GM21825 (cell line): ENCODE data around the gene MTG2.

Source experiments
- ATAC-seq: cut with Tn5 transposase; IDR thresholded peaks from one replicate; pipeline ENCODE4 v1.9.1; 2021; ENCODE audit warnings: mild to moderate bottlenecking, moderate library complexity; ENCODE audit not compliant: unreplicated experiment

Gene MTG2

DNA sequence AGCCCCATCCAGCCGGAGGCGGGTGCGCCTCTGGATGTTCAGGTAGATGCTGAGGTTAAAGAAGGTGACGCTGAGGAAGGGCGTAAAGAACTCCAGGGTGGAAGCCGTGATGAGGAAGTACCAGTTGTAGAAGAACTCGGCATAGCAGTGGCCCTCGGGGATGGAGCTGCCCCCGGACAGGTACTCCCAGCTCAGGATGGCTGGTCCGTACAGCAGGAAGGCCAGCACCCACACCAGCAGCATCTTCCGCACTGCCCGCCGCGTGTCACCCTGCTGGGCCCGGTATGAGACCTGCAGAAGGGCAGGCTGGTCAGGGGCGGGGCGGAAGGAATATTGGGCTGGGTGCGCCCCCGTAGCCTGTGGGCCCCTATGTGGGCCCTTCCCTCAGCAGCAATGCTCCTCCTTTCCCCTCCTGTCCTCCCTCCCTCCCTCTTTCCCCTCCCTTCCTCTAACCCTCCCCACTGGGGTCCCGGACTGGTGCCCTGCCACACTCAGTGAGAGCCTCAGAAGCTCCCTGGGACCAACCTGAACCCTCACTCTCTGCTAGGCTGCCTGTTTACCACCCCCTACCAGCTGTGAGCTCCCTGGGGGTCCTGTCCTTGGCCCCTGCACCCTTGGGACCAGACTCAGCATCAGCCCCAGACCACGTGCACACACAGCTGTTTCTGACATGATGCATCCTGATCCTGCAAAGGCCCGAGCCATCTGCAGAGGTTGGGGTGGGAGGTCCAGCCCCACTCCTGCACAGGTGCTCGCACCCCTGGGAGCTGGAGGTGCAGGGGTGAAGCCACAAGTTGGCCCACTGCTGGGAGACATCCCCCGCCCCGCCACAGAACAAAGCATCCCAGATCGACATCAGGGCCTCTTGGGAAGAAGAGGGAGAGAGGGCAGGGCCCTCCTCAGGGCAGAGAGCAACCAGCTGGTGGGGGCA, 34.1 kb downstream of the MTG2 start:
- ATAC-seq, result no peak

DNA sequence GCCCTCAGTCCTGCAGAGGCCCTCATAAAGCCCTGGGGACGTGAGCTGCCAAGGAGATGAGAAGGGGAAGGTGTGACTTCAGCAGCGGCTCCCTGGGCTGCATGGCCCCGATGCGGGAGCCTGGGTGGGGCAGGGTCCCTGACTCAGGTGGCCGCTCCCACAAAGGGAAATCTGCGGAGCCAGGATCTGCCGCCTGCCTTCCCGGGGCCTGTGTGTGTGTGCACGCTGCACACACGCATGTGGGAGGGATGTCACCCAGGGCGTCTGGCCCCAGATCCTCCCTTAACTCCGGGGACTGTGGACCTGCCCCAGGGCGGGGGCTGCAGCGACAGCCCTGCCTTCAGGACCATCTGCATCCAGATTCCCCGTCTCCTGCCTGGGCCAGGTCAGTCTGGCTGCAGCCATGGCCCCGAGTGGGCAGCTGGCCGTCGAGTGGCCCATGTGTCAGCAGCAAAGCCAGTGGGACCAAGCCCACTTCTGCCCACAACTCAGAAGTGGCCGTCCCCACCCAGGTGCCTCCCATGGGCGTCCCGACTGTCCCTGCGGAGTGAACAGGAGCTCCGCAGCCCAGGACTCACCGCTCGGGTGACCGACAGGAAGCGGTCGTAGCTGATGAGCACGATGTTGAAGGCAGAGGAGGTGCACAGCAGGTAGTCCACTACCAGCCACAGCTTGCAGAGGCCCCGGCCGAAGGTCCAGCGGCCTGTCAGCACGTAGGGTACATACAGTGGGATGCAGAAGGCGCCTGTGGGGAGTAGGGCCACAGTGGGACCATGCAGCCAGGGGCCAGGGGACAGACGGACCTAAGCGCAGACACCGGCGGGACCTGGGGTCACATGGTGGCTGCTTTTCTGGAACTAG, 35.3 kb downstream of the MTG2 start:
- no peak for ATAC-seq

- ATAC-seq, result no peak
These were observed 36.5 kb downstream of the MTG2 start for GRCh38 chr20:62219101-62219991.

- no peak for ATAC-seq
These were observed 37.3 kb downstream of the MTG2 start, which contains the start of gene HRH3 for GRCh38 chr20:62219992-62220665. Gene HRH3, minus strand, starts transcription at chr20:62220278. Its CDS starts 308 bp downstream, at chr20:62219970.

DNA sequence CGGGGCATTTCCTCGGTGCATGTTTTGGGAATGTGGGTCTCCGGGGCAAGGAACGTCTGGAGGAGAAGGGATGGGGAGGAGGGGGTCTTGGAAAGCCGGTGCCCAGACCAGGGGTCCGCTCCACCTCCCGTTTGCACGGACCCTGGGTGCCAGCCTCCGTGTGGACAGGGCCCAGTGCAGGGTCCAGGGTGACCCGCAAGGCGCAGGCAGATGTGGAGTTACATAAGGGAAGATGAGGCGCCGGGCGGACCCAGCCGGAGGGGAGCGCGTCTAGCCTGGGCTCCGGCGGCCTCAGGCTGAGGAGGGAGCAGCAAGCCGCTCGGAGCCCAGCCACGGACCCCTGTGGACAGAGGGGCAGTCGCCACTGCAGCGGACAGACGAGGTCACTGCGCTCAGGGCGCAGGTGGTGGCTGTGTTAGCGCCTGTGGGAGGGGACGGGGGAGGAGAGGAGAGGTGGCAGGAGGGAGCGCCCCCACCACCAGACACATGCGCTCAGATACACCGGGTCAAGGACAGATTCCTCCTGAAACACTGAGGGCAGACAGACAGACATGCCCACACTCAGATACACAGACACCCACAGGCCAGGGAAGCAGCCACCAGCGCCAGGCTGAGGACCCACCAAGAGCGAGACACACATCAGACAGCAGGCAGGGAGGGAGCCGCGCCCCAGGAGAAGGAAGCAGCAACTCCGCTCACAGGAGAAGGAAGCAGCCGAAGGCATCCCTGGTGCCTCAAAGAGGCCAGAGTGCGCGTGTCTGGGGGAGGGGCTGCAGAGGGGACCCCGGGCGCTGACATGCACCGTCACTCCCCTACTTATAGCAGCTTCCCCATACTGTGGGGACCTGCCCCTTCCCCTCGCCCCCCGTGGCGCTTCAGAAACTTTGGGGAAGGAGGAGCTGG, 38.1 kb downstream of the MTG2 start:
- ATAC-seq, result no peak

DNA sequence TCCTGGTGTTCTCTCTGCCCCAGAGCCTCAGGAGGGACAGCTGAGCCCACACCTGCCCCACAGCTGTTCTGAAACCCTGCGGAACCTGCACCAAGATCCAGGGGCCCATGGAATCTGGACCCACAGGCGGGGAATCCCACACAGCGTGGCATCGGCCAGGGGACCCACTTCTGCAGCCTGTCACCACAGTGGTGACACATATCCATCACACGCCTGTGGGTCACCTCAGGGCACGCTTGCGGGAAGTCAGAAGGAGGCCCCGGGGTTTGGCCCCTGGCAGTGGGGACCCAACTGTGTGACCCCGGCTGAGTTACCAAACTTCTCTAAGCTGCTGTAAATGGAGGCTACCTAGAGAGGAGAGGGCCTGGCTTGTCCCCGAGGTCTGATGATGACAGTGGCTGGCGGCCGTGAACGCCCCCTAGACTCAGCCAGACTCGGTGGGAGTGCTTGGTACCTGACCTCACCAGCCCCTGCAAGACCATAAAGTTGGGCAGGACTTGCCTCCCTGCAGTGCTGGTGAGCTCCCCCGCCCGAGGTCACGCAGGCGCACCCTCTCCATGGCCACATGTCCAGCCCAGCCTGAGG, 39.5 kb downstream of the MTG2 start:
- ATAC-seq, result no peak

DNA sequence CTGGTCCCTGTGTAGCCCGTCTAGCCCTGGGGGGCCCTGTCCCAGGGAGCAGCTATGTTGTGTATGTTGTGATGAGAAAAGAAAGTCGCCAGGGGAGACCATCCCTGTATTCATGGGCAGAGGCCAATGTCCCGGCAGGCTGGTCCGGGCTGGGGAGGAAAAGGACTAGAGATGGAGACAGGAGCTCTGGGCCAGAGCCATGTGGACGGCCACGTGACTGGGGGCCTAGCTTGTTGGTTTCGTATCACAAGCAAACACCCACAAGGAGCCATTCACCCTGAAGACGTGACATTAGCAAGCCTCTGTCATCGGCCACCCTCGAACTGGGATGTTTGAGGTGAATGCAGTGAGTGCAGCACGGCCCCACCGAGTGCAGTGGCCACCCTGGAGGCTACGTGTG, 40.1 kb downstream of the MTG2 start:
- no peak for ATAC-seq

GRCh38 chr20:62223571-62223970, 40.7 kb downstream of the MTG2 start:
- ATAC-seq, result no peak

GRCh38 chr20:62224113-62224855, 41.5 kb downstream of the MTG2 start:
- no peak for ATAC-seq

DNA sequence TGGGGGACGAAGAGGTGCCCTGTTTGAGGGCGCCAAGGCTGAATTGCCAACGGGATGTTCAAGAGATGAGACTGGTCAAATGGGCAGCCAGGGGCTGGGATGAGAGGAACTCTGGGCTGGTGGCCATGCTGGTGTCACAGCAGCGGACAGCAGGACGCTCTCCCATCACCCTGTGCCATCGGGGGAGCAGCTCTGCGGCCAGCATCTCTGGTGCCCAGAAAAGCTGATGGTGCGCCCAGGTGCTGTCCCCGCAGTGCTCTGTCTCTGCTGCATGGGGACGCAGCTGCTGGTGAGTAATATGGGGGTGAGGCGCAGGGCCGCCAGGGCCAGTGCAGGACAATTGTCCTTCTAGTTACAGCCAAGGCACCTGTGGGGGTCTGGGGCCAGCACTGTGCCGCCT, 42.2 kb downstream of the MTG2 start:
- no peak for ATAC-seq

DNA sequence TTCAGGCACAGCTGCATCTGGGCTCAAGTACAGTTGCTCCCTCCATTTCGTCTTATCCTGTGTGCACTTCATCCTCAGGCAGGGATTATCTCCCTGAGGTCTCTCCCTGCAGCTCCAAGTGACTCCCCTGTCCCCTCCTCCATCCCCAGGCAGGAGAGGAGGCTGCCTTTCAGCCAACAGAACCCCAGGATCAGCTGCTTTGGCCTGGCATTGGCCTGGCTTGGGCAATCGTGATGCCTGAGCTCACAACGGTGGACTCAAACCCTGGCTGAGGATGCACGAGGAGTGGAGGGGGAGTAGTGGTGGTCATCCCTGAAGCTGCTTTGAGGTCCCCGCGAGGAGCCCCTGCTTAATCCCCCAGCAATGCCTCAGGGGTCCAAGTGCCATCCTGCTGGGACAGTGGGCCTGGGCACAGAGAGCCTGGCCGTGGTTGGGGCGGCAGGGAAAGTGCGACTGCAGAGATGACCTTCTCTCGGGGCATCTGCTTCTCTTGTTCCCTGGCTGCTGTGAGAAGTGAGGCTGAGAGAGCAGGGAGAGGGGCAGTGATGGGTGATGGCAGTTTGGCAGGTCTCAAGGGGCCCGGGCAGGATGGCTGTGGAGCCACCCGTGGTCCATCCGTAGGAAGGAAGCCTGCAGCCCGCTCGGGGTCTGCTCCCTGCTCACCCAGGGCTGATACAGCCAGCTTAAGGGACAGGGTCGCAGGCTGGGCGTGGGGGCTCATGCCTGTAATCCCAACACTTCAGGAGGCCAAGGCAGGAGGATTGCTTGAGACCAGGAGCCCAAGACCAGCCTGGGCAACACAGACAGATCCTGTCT, 43.2 kb downstream of the MTG2 start:
- no peak for ATAC-seq

DNA sequence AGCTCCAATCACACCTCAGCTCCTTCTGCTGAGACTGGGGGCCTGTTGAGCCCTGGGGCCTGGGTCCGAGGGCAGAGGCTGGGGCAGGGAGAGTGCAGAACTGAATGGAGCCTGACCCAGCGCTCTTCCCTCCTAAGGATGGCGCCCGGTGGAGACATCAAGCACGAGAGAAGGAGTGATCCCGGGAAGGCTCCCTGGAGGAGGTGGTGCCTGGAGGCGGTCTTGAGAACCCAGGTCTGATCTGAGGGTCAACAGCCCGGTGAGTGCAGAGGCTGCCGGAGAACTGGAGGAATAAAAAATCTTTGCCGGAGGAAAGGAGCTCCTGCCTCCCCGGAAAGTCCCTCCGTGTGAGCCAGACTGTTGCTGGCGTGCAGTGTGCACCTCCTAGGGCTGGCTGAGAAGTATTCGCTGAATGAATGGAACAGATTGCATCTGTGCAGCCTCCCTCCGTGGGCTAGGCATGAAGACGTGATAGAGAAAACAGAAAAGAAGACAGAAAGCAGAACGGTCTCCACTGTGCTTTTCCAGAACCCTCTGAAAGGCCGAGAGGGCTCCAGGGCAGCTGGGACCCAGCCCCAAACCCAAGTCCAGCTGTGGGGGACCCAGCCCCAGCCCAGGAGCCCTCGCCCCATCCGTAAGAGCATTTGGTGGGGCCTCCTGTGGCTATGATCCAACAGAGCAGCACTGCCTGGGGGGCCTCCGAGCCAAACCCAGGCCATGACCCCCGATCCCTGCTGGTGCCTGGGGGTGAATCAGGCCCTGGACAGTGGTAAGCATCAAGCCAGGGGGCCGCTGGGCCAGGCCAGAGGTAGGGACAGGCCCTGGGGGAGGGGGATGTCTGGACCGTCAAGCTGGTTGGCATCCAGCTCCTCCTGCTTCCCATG, 44.1 kb downstream of the MTG2 start:
- ATAC-seq, result no peak

GRCh38 chr20:62227591-62227976, 44.8 kb downstream of the MTG2 start:
- no peak for ATAC-seq

DNA sequence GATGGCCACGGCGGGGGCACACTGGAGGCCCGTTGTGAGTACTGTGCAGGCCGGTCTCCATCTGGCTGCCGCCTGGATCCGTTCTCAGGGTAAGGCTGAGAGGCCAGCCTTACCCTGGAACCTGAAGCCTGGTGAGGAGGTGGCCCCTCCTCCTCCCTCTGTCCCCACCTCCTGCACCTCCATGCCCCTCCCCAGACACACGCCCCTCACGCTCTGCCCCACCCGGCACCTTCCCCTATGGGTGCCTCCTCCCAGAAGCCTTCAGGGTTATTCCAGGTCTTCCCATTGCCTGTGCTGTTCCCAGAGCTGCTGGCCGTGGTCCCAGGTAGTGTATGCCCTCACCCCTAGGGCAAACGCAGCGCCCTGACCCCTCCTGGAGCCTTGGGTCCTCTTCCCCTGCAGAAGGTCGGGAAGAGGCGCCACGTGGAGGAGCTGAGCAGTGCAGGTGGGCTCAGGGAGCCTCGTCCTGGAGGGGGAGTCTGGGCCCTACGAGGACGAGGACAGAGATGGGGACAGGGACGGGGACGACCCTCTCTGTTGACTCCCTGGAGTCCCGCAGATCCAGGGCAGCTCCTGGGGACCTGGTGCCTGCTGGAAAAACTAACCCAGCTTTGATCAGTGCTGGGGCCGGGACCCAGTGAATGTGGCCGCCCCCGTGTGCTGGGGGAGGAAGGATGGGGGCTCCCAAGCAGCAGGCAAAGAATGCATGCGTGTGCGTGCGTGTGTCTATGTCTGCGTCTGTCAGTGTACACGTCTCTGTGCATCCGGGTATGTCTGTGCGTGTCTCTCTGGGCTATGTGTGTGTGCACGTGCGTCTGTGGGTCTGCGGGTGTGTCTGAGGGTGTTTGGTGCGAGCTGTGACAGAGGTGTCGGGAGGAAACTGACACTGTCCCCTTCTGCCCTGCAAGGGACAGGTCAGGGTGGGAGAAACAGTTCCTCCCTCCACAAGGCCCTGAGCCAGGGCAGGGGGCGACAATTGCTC, 45.4 kb downstream of the MTG2 start:
- ATAC-seq, result no peak

DNA sequence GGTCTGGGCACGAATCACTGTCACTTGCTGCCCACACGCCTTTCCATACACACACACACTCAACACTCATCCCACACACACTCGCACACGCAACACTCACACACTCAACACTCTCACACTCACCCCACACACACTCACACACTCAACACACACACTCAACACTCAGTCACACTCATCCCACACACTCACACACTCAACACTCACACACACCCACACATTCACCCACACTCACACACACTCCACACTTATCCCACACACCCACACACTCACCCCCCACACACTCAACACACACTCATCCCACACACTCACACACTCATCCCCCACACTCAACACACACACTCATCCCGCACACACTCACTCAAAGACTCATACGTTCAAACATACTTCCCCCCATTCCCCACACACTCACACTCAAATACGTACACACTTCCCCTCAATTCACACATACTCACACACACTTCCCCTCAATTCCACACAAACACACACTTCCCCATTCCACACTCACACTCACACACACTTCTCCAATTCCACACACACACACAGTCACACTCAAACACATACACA, 46.2 kb downstream of the MTG2 start:
- no peak for ATAC-seq
